Liver (tissue), 9 donors: Measurements from ENCODE around the gene NARF. TPM values are rescaled to one million over a fixed set of nuclear protein-coding genes. Genes with fewer than 3 reads are reported as not detected.

Experiments
- DNase-seq: peaks from one replicate; pipeline ENCODE4 v3.0.0-alpha.2; 2017; ENCODE audit warnings: low spot score
- H3K27ac ChIP-seq, 2 donors: one replicate each; pipeline ENCODE4 v1.7.0; 2013; ENCODE audit warnings: inconsistent platforms in 2 of 2, low read length in 2 of 2, control low read depth in 1 of 2, low read depth in 1 of 2, mild to moderate bottlenecking in 1 of 2
- H3K27me3 ChIP-seq, 4 donors: one replicate each; pipeline versions ENCODE4 v1.6.1 to v1.7.0; 2013; ENCODE audit warnings: low read length in 3 of 4, inconsistent platforms in 1 of 4, mild to moderate bottlenecking in 1 of 4, moderate library complexity in 1 of 4; ENCODE audit not compliant: control insufficient read depth in 4 of 4, insufficient read depth in 4 of 4
- H3K36me3 ChIP-seq, 4 donors: one replicate each; pipeline versions ENCODE4 v1.6.1 to v1.7.0; 2013; ENCODE audit warnings: low read length in 3 of 4, mild to moderate bottlenecking in 3 of 4, low read depth in 1 of 4, moderate library complexity in 1 of 4; ENCODE audit not compliant: control insufficient read depth in 4 of 4, insufficient read depth in 3 of 4
- H3K4me1 ChIP-seq, 4 donors: one replicate each; pipeline versions ENCODE4 v1.6.1 to v1.7.0; 2013; ENCODE audit warnings: low read length in 3 of 4, mild to moderate bottlenecking in 3 of 4, moderate library complexity in 1 of 4; ENCODE audit not compliant: control insufficient read depth in 4 of 4, insufficient read depth in 4 of 4
- H3K4me3 ChIP-seq, 3 donors: one replicate each; pipeline versions ENCODE4 v1.6.1 to v1.7.0; 2013; ENCODE audit warnings: low read length in 3 of 3, control low read depth in 1 of 3, low read depth in 1 of 3, mild to moderate bottlenecking in 1 of 3
- H3K9ac ChIP-seq, 2 donors: one replicate each; pipeline ENCODE4 v1.7.0; 2013; ENCODE audit warnings: low read length in 2 of 2, mild to moderate bottlenecking in 2 of 2, moderate library complexity in 2 of 2, control low read depth in 1 of 2, low read depth in 1 of 2
- H3K9me3 ChIP-seq, 4 donors: one replicate each; pipeline versions ENCODE4 v1.6.1 to v1.7.0; 2013; ENCODE audit warnings: low read length in 3 of 4; ENCODE audit not compliant: control insufficient read depth in 4 of 4
- ATF3 ChIP-seq: IDR thresholded peaks from 2 replicates; pipeline ENCODE4 v1.6.1; 2016; ENCODE audit warnings: antibody characterized with exemption
- EGR1 ChIP-seq, 2 donors: IDR thresholded peaks; 2 replicates each; pipeline ENCODE4 v1.6.1; 2016 to 2018; ENCODE audit warnings: antibody characterized with exemption in 2 of 2, low read depth in 2 of 2
- FOXA1 ChIP-seq: IDR thresholded peaks from 2 replicates; pipeline ENCODE4 v1.6.1; 2016; ENCODE audit warnings: antibody characterized with exemption
- FOXA2 ChIP-seq: IDR thresholded peaks from 2 replicates; pipeline ENCODE4 v1.6.1; 2016; ENCODE audit warnings: antibody characterized with exemption
- GABPA ChIP-seq, 2 donors: IDR thresholded peaks in 1 of 2; conservative IDR thresholded peaks in 1 of 2; 2 replicates each; pipeline ENCODE4 v1.6.1; 2016; ENCODE audit warnings: antibody characterized with exemption in 2 of 2, mild to moderate bottlenecking in 1 of 2, moderate library complexity in 1 of 2
- HNF4A ChIP-seq, 2 donors: conservative IDR thresholded peaks; 2 replicates each; pipeline ENCODE4 v1.6.1; 2016; ENCODE audit warnings: antibody characterized with exemption in 2 of 2, mild to moderate bottlenecking in 2 of 2
- HNF4G ChIP-seq: IDR thresholded peaks from 2 replicates; pipeline ENCODE4 v1.6.1; 2016; ENCODE audit warnings: antibody characterized with exemption
- JUND ChIP-seq, 2 donors: IDR thresholded peaks; 2 replicates each; pipeline ENCODE4 v1.6.1; 2016; ENCODE audit warnings: antibody characterized with exemption in 2 of 2
- NR2F2 ChIP-seq: IDR thresholded peaks from 2 replicates; pipeline ENCODE4 v1.6.1; 2016; ENCODE audit warnings: antibody characterized with exemption
- RAD21 ChIP-seq, 2 donors: IDR thresholded peaks; 2 replicates each; pipeline ENCODE4 v1.6.1; 2016; ENCODE audit warnings: antibody characterized with exemption in 2 of 2, mild to moderate bottlenecking in 2 of 2
- RXRA ChIP-seq, 2 donors: IDR thresholded peaks; 2 replicates each; pipeline ENCODE4 v1.6.1; 2017 to 2018; ENCODE audit warnings: antibody characterized with exemption in 2 of 2, mild to moderate bottlenecking in 1 of 2
- SP1 ChIP-seq: IDR thresholded peaks from 2 replicates; pipeline ENCODE4 v1.6.1; 2018; ENCODE audit warnings: antibody characterized with exemption, mild to moderate bottlenecking
- TAF1 ChIP-seq: conservative IDR thresholded peaks from 2 replicates; pipeline ENCODE4 v1.6.1; 2016; ENCODE audit warnings: antibody characterized with exemption, mild to moderate bottlenecking
- YY1 ChIP-seq: IDR thresholded peaks from 2 replicates; pipeline ENCODE4 v1.6.1; 2016; ENCODE audit warnings: antibody characterized with exemption, mild to moderate bottlenecking
- ZBTB33 ChIP-seq: IDR thresholded peaks from 2 replicates; pipeline ENCODE4 v1.6.1; 2016; ENCODE audit warnings: antibody characterized with exemption
- WGBS: extraction: QIAGEN DNeasy Blood & Tissue Kit; methylation state at CpG from one replicate; pipeline ENCODE4 v1.1.7; 2013; 5-methylcytosine and 5-hydroxymethylcytosine counted together
- polyA plus RNA-seq, 2 donors: library from polyadenylated mRNA; stranded (reverse) in 1 of 2; unstranded in 1 of 2; fragments of 200-250 nt in 1 of 2; fragments of >200 nt in 1 of 2; fragmentation: Nextera tagmentation in 1 of 2; extraction: Ambion mirVana in 1 of 2; gene quantifications; one replicate each; pipeline versions ENCODE4 v1.2.1 to v1.2.3, GENCODE V29; 2013 to 2015
- total RNA-seq, 2 donors: library from RNA; depleted of rRNA; stranded (reverse); fragments of >200 nt; gene quantifications; one replicate each; pipeline ENCODE4 v1.2.3, GENCODE V29; 2014
- TF ChIP-seq, protein P1 (sequence below): IDR thresholded peaks from 2 replicates; pipeline ENCODE4 v1.6.1; 2016; ENCODE audit warnings: antibody characterized with exemption
- TF ChIP-seq, protein P2 (sequence below): fragments of 150-350 bp; IDR thresholded peaks from 2 replicates; pipeline ENCODE4 v1.5.1; 2017; ENCODE audit warnings: improper control_type of control experiment, low read depth, low read length; ENCODE audit not compliant: missing input control
- TF ChIP-seq, protein P3 (sequence below): IDR thresholded peaks from 2 replicates; pipeline ENCODE4 v1.6.1; 2016; ENCODE audit warnings: antibody characterized with exemption, mild to moderate bottlenecking
- donor health status: healthy.
- donor health status: healthy.
- donor health status: healthy.
- donor health status: healthy.
- donor health status: healthy.

NARF gene
- total and polyA plus RNA-seq, 4 donors, result 19.8 to 87.5 (median 26.2) TPM

DNA sequence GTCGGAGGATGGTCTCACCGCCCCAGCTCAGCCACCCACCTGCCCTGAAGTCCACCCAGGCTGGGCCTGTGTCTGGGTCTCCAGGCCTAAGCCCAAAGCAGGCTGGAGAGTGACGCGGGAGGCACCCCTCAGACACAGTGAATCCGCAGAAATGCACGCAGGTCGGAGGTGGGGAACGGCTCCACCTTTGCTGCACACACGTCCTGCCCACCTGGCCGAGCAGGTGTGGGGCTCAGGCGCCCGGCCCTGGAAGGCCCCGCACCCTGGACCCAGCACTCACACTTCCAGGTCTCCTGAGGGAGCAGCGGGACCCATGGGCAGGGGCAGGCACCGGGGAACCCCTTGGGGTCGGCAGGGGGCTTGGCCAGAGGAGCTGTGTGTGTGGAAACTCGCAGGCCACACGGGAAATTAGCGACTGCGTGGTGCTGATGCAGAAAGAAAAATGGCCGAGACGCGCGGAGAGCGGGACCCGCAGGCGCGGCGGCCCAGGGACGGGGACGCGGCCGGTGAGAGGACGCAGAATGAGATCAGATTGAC lies 18.6 kb upstream of the NARF start:
- Histone ChIP-seq H3K27ac (no peak overlapping the region), H3K36me3 (peaks cover 0 to 12% (median 6%) of the 10 kb centered on the region in 4 donors), H3K9me3 (no peaks in the 10 kb centered on the region), H3K4me1 (peaks cover 7 to 38% (median 25%) of the 10 kb centered on the region in 4 donors), H3K9ac (no peak overlapping the region), H3K27me3 (no peaks in the 10 kb centered on the region), H3K4me3 (no peak overlapping the region)
- WGBS, result 95% methylated on average over 34 of the region's 34 CpGs
- TF ChIP-seq YY1, result no peak
- no peak for TF ChIP-seq ATF3
- TF ChIP-seq RAD21 (IDR thresholded peaks at IDR 0.05), result no peak
- TF ChIP-seq, protein P1, sequence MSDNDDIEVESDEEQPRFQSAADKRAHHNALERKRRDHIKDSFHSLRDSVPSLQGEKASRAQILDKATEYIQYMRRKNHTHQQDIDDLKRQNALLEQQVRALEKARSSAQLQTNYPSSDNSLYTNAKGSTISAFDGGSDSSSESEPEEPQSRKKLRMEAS, result no peak
- TF ChIP-seq JUND (IDR thresholded peaks at IDR 0.05), result no peak
- no peak for TF ChIP-seq ZBTB33
- no peak for TF ChIP-seq GABPA (IDR thresholded peaks at IDR 0.05 in 1 of 2, conservative IDR thresholded peaks at IDR 0.05 in 1 of 2)
- TF ChIP-seq, protein P2, sequence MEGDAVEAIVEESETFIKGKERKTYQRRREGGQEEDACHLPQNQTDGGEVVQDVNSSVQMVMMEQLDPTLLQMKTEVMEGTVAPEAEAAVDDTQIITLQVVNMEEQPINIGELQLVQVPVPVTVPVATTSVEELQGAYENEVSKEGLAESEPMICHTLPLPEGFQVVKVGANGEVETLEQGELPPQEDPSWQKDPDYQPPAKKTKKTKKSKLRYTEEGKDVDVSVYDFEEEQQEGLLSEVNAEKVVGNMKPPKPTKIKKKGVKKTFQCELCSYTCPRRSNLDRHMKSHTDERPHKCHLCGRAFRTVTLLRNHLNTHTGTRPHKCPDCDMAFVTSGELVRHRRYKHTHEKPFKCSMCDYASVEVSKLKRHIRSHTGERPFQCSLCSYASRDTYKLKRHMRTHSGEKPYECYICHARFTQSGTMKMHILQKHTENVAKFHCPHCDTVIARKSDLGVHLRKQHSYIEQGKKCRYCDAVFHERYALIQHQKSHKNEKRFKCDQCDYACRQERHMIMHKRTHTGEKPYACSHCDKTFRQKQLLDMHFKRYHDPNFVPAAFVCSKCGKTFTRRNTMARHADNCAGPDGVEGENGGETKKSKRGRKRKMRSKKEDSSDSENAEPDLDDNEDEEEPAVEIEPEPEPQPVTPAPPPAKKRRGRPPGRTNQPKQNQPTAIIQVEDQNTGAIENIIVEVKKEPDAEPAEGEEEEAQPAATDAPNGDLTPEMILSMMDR, result no peak
- no peak for TF ChIP-seq FOXA1
- TF ChIP-seq EGR1 (IDR thresholded peaks at IDR 0.05; ENCODE audit: low read depth in 2 of 2), result no peak
- TF ChIP-seq TAF1, result no peak
- TF ChIP-seq FOXA2, result no peak
- no peak for TF ChIP-seq HNF4G
- no peak for TF ChIP-seq RXRA (IDR thresholded peaks at IDR 0.05)
- TF ChIP-seq NR2F2, result no peak
- TF ChIP-seq, protein P3, sequence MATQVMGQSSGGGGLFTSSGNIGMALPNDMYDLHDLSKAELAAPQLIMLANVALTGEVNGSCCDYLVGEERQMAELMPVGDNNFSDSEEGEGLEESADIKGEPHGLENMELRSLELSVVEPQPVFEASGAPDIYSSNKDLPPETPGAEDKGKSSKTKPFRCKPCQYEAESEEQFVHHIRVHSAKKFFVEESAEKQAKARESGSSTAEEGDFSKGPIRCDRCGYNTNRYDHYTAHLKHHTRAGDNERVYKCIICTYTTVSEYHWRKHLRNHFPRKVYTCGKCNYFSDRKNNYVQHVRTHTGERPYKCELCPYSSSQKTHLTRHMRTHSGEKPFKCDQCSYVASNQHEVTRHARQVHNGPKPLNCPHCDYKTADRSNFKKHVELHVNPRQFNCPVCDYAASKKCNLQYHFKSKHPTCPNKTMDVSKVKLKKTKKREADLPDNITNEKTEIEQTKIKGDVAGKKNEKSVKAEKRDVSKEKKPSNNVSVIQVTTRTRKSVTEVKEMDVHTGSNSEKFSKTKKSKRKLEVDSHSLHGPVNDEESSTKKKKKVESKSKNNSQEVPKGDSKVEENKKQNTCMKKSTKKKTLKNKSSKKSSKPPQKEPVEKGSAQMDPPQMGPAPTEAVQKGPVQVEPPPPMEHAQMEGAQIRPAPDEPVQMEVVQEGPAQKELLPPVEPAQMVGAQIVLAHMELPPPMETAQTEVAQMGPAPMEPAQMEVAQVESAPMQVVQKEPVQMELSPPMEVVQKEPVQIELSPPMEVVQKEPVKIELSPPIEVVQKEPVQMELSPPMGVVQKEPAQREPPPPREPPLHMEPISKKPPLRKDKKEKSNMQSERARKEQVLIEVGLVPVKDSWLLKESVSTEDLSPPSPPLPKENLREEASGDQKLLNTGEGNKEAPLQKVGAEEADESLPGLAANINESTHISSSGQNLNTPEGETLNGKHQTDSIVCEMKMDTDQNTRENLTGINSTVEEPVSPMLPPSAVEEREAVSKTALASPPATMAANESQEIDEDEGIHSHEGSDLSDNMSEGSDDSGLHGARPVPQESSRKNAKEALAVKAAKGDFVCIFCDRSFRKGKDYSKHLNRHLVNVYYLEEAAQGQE, result no peak
- no peak for TF ChIP-seq HNF4A (conservative IDR thresholded peaks at IDR 0.05)
- no peak for TF ChIP-seq SP1
- no peak for DNase-seq
